Forelimb muscle (tissue), 1 donor: ENCODE data around the gene KAT2B. TPM values are rescaled to one million over a fixed set of nuclear protein-coding genes. Genes with fewer than 3 reads are reported as not detected.

Experiments
- DNase-seq: peaks from one replicate; pipeline ENCODE4 v3.0.0-alpha.2; 2013; ENCODE audit warnings: low read depth
- polyA plus RNA-seq: library from polyadenylated mRNA; unstranded; fragments of 120-200 nt; gene quantifications from one replicate; pipeline ENCODE4 v1.2.1, GENCODE V29; 2013; ENCODE audit not compliant: insufficient read length

The KAT2B gene
- polyA plus RNA-seq, 1 donor, result 21.0 TPM

DNA sequence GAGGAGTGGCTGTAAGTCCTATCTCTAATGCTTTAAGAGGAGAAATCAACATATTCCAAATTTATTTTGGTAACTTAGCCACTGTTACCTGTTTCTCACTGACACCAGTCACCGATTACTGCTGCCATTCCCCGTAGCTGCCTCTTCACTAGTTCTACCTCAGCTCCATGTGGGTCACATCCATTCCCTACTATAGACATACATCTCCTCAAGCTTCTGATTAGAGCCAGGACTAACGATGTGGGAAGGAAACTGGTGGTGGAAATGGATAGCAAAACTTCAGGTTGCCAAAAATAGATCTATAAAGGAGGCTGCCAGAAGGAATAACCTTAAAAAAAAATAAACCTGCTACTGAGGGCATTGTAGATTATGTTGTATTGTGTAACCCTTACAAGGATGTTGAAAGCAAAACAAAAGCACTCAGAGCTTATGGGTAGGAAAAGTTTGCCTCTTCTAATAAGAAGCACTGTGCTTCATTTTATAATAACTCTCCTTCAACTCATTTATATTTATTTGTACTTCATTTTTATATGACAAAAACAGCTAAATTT is 56.0 kb downstream of the KAT2B start:
- no peak for DNase-seq

DNA sequence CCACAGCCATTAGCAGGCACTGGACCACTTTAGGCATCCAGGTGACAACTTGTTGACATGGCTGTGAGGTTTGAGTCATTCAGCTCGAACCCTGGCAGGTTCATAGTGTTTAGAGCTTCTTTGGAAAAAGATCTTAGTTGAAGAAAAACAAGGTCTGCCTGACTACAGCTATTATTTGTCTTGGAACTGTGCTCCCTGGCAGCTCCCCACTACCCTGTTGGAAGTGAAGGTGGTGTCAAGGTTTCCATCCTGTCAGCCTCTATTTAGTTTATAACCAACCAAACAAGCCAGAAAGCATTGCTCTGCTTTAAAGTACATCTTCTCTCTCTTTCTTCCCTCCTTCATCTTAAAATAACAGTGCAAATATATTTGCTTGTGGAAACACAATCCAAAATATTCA is 56.8 kb downstream of the KAT2B start:
- DNase-seq, result no peak

DNA sequence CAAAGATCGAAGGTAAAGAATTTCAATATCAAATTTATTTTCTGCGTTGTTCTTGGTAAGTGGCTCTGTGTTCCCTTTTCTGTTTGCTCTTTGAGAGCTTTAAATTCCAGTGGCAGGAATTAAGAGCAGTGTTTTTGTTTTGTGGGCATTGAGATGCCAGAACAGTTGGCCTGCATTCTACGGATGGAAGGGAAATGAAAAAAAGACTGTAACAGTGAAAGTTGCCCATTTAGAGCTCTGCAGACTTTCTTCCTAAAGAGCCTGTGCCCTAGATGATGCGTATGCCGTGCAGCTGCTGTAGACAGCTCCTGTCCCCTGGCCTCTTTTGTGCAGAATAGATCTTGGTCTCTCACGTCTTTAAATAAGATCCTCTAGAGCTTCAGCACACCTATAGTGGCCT is 58.8 kb downstream of the KAT2B start:
- no peak for DNase-seq

GRCh38 chr3:20100151-20100550 is 59.9 kb downstream of the KAT2B start:
- DNase-seq, result no peak

- DNase-seq, result no peak
Observed at GRCh38 chr3:20101041-20101440, 60.8 kb downstream of the KAT2B start.

DNA sequence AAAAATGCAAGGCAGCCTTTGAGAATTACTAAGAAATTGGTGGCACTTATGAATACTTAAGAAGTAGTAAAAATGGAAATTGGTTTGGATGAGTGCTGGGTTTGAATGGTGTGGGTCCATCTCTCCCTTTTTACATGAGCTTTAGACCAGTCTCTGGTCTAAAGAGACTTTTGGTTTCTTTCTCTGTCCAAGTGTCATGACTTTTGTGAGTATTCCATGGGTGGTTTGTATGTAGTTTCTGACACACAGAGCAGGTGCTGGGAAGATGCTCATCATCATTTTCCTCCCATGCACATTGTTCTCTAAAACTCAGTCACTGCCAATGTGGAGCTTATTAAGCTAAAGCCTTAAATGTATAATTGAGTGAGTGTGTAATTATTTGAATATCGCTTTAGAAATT is 63.5 kb downstream of the KAT2B start:
- no peak for DNase-seq

DNA sequence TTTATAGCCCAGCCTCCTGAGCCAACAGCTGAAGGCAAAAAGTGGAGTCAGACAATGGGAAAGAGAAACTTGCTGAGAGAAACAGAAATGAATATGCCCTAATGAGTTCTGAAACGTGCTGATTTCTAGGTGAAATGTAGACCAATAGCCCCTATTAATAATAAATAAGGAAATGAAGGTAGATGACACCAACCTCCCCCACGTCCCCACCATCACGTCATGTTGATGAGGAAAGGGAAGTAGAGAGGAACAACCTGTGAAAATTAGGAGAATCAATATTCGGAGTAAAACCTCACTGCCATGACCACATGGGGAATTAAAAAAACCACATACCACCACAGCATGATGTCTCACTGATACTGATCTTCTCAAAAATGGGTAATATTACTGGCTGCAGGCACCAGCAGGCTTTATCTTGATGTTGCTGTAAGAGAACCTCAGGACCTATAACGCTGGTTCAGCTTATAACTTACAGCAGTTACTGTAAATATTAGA is 64.0 kb downstream of the KAT2B start:
- DNase-seq, result no peak

- DNase-seq, result no peak
Observed at GRCh38 chr3:20105513-20106280, 65.5 kb downstream of the KAT2B start.

DNA sequence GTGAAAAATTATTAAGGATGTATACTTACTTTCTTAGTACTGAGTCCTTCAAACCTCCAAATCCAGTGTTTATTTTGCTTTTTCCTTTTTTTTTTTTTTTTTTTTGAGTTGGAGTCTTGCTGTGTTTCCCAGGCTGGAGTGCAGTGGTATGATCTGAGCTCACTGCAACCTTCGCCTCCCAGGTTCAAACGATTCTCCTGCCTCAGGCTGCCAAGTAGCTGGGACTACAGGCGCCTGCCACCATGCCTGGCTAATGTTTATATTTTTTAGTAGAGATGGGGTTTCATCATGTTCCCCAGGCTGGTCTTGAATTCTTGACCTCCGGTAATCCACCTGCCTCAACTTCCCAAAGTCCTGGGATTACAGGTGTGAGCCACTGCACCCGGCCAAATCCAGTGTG is 67.5 kb downstream of the KAT2B start:
- no peak for DNase-seq

DNA sequence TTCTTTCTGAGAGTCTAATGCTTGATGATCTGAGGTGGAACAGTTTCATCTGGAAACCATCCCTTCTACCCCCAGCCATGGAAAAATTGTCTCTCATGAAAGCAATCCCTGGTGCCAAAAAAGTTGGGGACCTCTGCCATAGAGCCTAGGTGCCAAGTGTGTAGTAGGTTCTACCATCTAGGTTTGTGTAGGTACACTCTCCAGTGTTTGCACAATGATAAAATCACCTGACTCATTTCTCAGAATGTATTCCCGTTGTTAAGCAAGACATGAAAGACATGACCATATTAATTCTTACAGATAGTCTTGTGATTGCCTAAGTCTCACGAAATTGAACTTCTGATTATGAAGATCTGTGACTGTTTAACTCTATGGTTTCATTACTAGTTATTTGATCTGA is 68.6 kb downstream of the KAT2B start:
- no peak for DNase-seq

DNA sequence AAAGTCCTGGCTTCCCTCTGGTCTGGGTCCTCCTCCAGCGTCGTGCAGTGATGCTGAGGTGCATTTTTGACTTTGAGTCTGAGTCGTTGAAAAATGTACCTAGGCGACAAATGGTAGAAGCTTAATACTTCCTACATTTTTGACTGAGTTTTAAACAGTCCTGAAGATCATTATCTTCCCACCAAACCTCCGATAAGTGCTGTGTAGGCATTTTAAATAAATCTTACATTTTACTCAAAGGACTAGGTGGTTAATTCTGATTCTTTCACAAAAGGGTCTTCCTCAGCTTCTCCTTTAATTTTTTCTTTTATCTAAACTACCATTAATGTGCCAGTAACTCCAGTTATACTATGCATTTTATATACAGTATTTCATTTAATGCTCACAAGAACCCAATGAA is 70.6 kb downstream of the KAT2B start:
- no peak for DNase-seq

GRCh38 chr3:20111836-20112235 is 71.6 kb downstream of the KAT2B start:
- DNase-seq, result no peak

GRCh38 chr3:20121088-20121487 is 80.8 kb downstream of the KAT2B start:
- no peak for DNase-seq

DNA sequence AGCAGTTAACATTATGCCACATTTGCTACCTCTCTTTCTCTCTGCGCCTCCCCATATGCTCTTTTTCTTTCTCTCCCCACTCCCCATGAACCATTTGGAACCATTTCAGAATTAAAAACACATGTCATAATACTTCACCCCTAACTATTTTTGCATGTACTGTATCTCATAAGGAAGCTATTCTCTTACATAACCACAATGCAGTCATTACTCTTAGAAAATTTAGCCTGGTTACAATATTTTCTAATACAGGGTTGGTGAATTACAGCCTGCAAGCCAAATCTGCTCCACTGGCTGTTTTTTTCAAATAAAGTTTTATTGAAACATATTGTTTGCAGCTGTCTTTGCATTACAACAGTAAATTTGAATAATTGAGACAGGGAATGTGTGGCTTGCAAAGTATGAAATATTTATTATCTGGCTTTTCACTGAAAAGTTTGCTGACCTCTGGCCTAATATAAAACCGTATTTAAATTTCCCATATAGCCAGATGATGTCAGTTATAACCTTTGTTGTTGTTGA is 82.9 kb downstream of the KAT2B start:
- no peak for DNase-seq

DNA sequence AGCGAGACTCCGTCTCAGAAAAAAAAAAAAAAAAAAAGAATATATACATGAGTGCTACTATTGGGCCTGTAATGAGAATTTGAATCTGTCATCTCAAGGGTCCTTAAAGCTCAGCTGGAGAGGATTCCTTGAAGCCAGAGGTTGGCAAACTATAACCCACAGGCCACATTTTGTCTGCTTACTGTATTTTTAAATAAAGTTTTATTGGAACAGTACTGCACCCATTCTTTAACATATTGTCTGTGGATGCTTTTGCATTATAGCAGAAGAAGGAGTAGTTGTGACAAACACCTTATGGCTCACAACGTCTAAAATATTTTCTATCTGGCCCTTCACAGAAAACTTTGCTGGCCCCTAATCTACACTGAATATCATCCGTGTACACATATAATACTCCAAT is 85.0 kb downstream of the KAT2B start:
- DNase-seq, result no peak

DNA sequence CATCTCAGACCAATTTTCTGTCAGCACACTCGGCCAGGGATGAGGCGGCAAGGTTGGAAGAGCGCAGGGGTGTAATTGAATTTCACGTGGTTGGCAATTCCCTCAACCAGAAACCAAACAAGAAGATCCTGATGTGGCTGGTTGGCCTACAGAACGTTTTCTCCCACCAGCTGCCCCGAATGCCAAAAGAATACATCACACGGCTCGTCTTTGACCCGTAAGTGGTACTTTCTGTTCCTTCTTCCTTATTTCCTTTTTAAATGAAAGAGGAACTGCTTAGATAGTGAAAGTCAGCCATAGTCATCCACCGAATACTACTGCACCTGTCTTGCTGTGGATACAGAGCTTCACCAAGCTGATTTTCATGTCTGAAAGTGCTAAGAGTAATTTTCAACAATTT is 85.7 kb downstream of the KAT2B start:
- DNase-seq, result no peak

- DNase-seq, result no peak
Observed at GRCh38 chr3:20128358-20128757, 88.1 kb downstream of the KAT2B start.

DNA sequence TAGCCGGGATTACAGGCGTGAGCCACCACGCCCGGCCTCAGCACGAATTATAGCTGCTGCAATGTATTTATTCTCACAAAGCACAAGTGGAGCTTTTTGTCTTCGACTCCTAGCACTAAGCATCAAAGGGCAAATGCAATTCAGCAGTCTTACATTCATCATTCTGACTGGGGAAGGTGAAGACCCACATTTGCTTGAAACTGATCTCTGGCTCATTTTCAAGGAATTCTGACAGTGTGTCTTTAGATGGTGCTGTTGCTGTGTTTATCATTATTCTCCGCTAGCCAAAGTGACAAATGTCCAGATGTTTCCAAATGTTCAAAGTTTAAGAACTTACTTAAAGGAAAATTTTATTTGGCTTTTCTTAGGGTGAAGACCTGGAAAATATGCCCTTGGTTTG is 89.9 kb downstream of the KAT2B start:
- no peak for DNase-seq

DNA sequence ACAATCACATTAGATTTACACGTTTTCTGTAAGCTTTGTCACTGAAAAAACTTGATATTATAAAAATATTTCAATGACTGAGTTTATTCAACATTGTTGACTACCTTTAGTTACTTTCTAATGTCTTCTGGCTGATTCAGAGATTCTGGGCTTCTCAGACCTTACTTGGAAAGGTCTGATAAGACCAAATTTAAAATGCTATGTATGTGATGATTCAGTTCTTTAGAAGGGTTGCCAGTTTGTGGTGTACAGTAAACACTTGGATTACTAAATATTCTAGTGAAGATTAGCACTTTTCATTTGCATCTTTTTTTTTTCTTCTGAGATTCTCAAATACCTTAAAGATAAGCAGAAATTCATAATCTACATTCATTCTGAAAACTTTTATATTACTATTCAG is 96.0 kb downstream of the KAT2B start:
- no peak for DNase-seq

GRCh38 chr3:20137647-20138046 is 97.4 kb downstream of the KAT2B start:
- no peak for DNase-seq

- DNase-seq, result no peak
Observed at GRCh38 chr3:20140881-20141280, 100.6 kb downstream of the KAT2B start.

DNA sequence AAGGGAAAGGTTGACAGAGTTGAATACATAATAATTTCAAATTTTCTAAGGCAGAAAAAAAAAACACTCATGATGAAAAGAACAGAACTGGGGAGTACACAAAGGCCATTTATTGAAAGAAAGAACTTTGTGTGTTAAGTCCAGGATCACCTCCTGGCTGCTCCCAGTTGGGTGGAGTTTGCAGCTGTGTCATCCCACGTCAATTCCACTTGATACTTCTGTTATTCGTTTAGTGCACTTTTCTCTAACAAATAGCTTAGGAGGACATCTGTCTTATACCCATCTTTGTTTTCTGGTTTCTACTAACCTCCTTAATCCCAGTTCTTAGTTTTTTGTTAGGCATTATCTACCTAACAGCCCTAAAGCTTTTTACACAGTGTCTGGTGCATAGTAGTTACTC is 101.1 kb downstream of the KAT2B start:
- peak; percentile 74 for DNase-seq

- peak; percentile 86 for DNase-seq
Observed at GRCh38 chr3:20141851-20142250, 101.6 kb downstream of the KAT2B start.
